Measurements from ENCODE around the gene NME5. TPM values are rescaled to one million over a fixed set of nuclear protein-coding genes. Genes with fewer than 3 reads are reported as not detected.

NME5 gene
- total and polyA plus RNA-seq, 9 of the 15 experiments (the other 6 are each of a cell fraction or from before 2014, with no cell fraction given), result not detected

DNA sequence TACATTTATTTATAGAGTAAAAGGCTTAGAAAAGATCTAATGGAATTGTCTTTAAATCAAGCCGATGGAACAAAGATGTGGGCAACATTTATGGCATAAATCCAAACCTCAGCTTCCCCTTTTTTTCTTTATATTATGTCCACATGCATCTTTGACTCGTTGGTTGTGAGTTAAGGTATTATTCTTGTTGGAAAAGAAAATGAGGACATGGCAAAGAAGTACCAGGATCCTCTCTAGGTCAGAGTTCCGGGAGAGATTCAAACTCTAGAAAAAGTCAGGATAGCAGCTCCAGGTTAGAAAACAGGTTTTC, 508 bp upstream of the NME5 start:
- DNase-seq (ENCODE audit: extremely low read depth in 1 of 4, low spot score in 3 of 4) (no peak), ATAC-seq (no peak), FAIRE-seq (no peak)
- POLR2A ChIA-PET, result interaction anchor here (0.7 to 1.4 kb wide), 2 partner anchors 9 to 39 kb away, joined by 4 read pairs; partner anchors contain the start of gene KIF20A
- intact Hi-C loops (cut with micrococcal nuclease) (no loop called here), in situ Hi-C loops (cut with MboI) (loop anchor here (10.0 kb wide), 1 partner anchor 485 kb away; no protein-coding TSS in a partner anchor)
- H3K4me2 ChIP-seq (ENCODE audit: insufficient read depth, low read length), result no peak overlapping the region
- peaks cover 18 to 27% of the 10 kb centered on the region in 2 experiments; a peak in 4 of 5 replicates for H3K27me3 ChIP-seq (ENCODE audit: control insufficient read depth in 2 of 2, insufficient read depth in 2 of 2, low read length in 2 of 2)
- no peaks in the 10 kb centered on the region for H3K9me3 ChIP-seq (replicated peaks; ENCODE audit: control insufficient read depth, insufficient read depth, low read depth, low read length)
- H3K9ac ChIP-seq (ENCODE audit: insufficient read depth in 1 of 2, low read depth in 2 of 2, low read length in 2 of 2), result no peak overlapping the region
- no peaks in the 10 kb centered on the region for H3K4me1 ChIP-seq (replicated peaks in 1 of 2; ENCODE audit: control insufficient read depth in 2 of 2, insufficient read depth in 2 of 2, low read length in 2 of 2)
- H3K79me2 ChIP-seq (ENCODE audit: control insufficient read depth, insufficient read depth, low read length), result no peaks in the 10 kb centered on the region
- H3K9me1 ChIP-seq (ENCODE audit: control insufficient read depth, insufficient read depth, low read length), result no peaks in the 10 kb centered on the region
- H3K4me3 ChIP-seq, result no peak overlapping the region
- no TSS peak for BruUV-seq (replicated peaks)
- no peaks in the 10 kb centered on the region for H3K36me3 ChIP-seq (ENCODE audit: control insufficient read depth, insufficient read depth, low read length)
- H4K20me1 ChIP-seq (replicated peaks; ENCODE audit: control insufficient read depth, insufficient read depth, low read length), result no peaks in the 10 kb centered on the region
- CTCF ChIA-PET (ENCODE audit: low intra/inter-chr PET ratio), result no interaction called here
- no peak overlapping the region for H2AFZ ChIP-seq (ENCODE audit: low read depth, low read length)
- TF ChIP-seq, protein P1, sequence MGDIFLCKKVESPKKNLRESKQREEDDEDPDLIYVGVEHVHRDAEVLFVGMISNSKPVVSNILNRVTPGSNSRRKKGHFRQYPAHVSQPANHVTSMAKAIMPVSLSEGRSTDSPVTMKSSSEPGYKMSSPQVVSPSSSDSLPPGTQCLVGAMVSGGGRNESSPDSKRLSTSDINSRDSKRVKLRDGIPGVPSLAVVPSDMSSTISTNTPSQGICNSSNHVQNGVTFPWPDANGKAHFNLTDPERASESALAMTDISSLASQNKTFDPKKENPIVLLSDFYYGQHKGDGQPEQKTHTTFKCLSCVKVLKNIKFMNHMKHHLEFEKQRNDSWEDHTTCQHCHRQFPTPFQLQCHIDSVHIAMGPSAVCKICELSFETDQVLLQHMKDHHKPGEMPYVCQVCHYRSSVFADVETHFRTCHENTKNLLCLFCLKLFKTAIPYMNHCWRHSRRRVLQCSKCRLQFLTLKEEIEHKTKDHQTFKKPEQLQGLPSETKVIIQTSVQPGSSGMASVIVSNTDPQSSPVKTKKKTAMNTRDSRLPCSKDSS (IDR thresholded peaks at IDR 0.05; ENCODE audit: low read depth, partially characterized antibody), result no peak
- TF ChIP-seq U2AF1 (optimal IDR thresholded peaks at IDR 0.05; ENCODE audit: low read depth, low read length) (no peak), SAFB (IDR thresholded peaks at IDR 0.05; ENCODE audit: borderline replicate concordance, low read depth, low read length) (no peak), ZFX (CRISPR knock-in tag; IDR thresholded peaks at IDR 0.05) (no peak)
- WGBS (ENCODE audit: insufficient coverage, low coverage, missing lambda C conversion rate), result 3% methylated on average over 3 of the region's 3 CpGs
- H3K27ac ChIP-seq (ENCODE audit: extremely low read depth, low read depth, low read length), result no peak overlapping the region
